ENCODE measurements around the gene RBMS1. TPM values are rescaled to one million over a fixed set of nuclear protein-coding genes. Genes with fewer than 3 reads are reported as not detected.

The RBMS1 gene
- polyA plus RNA-seq, 4 donors: 122 to 165 (median 151) TPM

- DNase-seq (ENCODE audit: low read depth in 4 of 4, low spot score in 3 of 4): no peak
Observed at GRCh38 chr2:160267022-160267421, 226.6 kb downstream of the RBMS1 start.

- no peak for DNase-seq (ENCODE audit: low read depth in 4 of 4, low spot score in 3 of 4)
Observed at GRCh38 chr2:160266037-160266551, 227.5 kb downstream of the RBMS1 start.

GRCh38 chr2:160264308-160264707, 229.3 kb downstream of the RBMS1 start:
- DNase-seq (ENCODE audit: low read depth in 4 of 4, low spot score in 3 of 4): no peak

- DNase-seq (ENCODE audit: low read depth in 4 of 4, low spot score in 3 of 4): no peak
Observed at GRCh38 chr2:160261732-160262131, 231.9 kb downstream of the RBMS1 start.

GRCh38 chr2:160258492-160258805, 235.2 kb downstream of the RBMS1 start:
- no peak for DNase-seq (ENCODE audit: low read depth in 4 of 4, low spot score in 3 of 4)

GRCh38 chr2:160257743-160258491, 235.7 kb downstream of the RBMS1 start:
- DNase-seq (ENCODE audit: low read depth in 4 of 4, low spot score in 3 of 4): no peak

GRCh38 chr2:160257041-160257742, 236.4 kb downstream of the RBMS1 start:
- no peak for DNase-seq (ENCODE audit: low read depth in 4 of 4, low spot score in 3 of 4)

- no peak for DNase-seq (ENCODE audit: low read depth in 4 of 4, low spot score in 3 of 4)
Observed at GRCh38 chr2:160256507-160256906, 237.1 kb downstream of the RBMS1 start.

- no peak for DNase-seq (ENCODE audit: low read depth in 4 of 4, low spot score in 3 of 4)
Observed at GRCh38 chr2:160255408-160255807, 238.2 kb downstream of the RBMS1 start.

GRCh38 chr2:160254189-160254762, 239.3 kb downstream of the RBMS1 start:
- DNase-seq (ENCODE audit: low read depth in 4 of 4, low spot score in 3 of 4): no peak

GRCh38 chr2:160253440-160254188, 240.0 kb downstream of the RBMS1 start:
- no peak for DNase-seq (ENCODE audit: low read depth in 4 of 4, low spot score in 3 of 4)

GRCh38 chr2:160252900-160253299, 240.7 kb downstream of the RBMS1 start:
- no peak for DNase-seq (ENCODE audit: low read depth in 4 of 4, low spot score in 3 of 4)

GRCh38 chr2:160252278-160252887, 241.2 kb downstream of the RBMS1 start:
- DNase-seq (ENCODE audit: low read depth in 4 of 4, low spot score in 3 of 4): no peak

- DNase-seq (ENCODE audit: low read depth in 4 of 4, low spot score in 3 of 4): no peak
Observed at GRCh38 chr2:160251569-160251968, 242.0 kb downstream of the RBMS1 start.

GRCh38 chr2:160249876-160250275, 243.7 kb downstream of the RBMS1 start:
- no peak for DNase-seq (ENCODE audit: low read depth in 4 of 4, low spot score in 3 of 4)

- DNase-seq (ENCODE audit: low read depth in 4 of 4, low spot score in 3 of 4): no peak
Observed at GRCh38 chr2:160247296-160248035, 246.1 kb downstream of the RBMS1 start.

GRCh38 chr2:160246356-160246755, 247.3 kb downstream of the RBMS1 start:
- no peak for DNase-seq (ENCODE audit: low read depth in 4 of 4, low spot score in 3 of 4)

GRCh38 chr2:160245614-160246155, 247.9 kb downstream of the RBMS1 start:
- DNase-seq (ENCODE audit: low read depth in 4 of 4, low spot score in 3 of 4): peak in 1 of 4 donors; percentile 22

- DNase-seq (ENCODE audit: low read depth in 4 of 4, low spot score in 3 of 4): no peak
Observed at GRCh38 chr2:160242893-160243564, 250.6 kb downstream of the RBMS1 start.
